Endothelial cell of umbilical vein (primary cell): ENCODE results near the gene ZBTB7C. TPM values are rescaled to one million over a fixed set of nuclear protein-coding genes. Genes with fewer than 3 reads are reported as not detected.

Experiments used
- BruUV-seq: library from RNA; stranded (reverse); fragments of 400-500 nt; replicated peaks from 2 replicates; lab custom pipeline; 2021; lab: Mats Ljungman, UMichigan
- CTCF ChIA-PET: fragments of 300-600, 350-600 bp; sonication (Branson Sonifier 250); formaldehyde crosslinking; loops from one replicate; lab custom pipeline; 2021; ENCODE audit warnings: antibody characterized with exemption, inconsistent platforms; lab: Charles Lee
- POLR2A ChIA-PET: fragments of 300-600, 350-600 bp; sonication (Branson Sonifier 250); formaldehyde crosslinking; loops from one replicate; lab custom pipeline; 2021; ENCODE audit warnings: antibody characterized with exemption, inconsistent platforms; lab: Charles Lee
- DNase-seq: peaks from one replicate; pipeline ENCODE4 v3.0.0-alpha.2; 2011; ENCODE audit warnings: low read depth, low spot score
- FAIRE-seq: peaks from 2 replicates; lab custom pipeline; 2011; peaks lifted over from hg19 to GRCh38; lab: Jason Lieb, UNC
- H2AFZ ChIP-seq: 2 replicates; pipeline ENCODE4 v1.6.0; 2012; ENCODE audit warnings: low read depth, low read length, control low read depth, inconsistent platforms
- H3K27ac ChIP-seq: 2 replicates; pipeline ENCODE4 v1.5.1; 2011; ENCODE audit warnings: low read depth, mild to moderate bottlenecking, control low read depth, low read length, moderate library complexity; ENCODE audit not compliant: insufficient read depth
- H3K27me3 ChIP-seq, 2 experiments: 2 replicates each; pipeline versions ENCODE4 v1.6.0 to v1.6.1; 2011; ENCODE audit warnings: low read length in 2 of 2, mixed read lengths in 1 of 2; ENCODE audit not compliant: control insufficient read depth in 2 of 2, insufficient read depth in 2 of 2
- H3K36me3 ChIP-seq, 2 experiments: 2 replicates in 1 of 2; 3 replicates in 1 of 2; pipeline ENCODE4 v1.5.1; 2011; ENCODE audit warnings: low read length in 2 of 2, mild to moderate bottlenecking in 1 of 2, moderate library complexity in 1 of 2; ENCODE audit not compliant: control insufficient read depth in 2 of 2, insufficient read depth in 2 of 2; ENCODE audit errors: extremely low read depth in 1 of 2
- H3K4me1 ChIP-seq: 3 replicates; pipeline ENCODE4 v1.5.1; 2011; ENCODE audit warnings: mild to moderate bottlenecking, low read length; ENCODE audit not compliant: control insufficient read depth, insufficient read depth; ENCODE audit errors: extremely low read depth
- H3K4me2 ChIP-seq: 2 replicates; pipeline ENCODE4 v1.6.1; 2011; ENCODE audit warnings: low read length, control low read depth, mixed read lengths; ENCODE audit not compliant: insufficient read depth
- H3K4me3 ChIP-seq, 3 experiments: fragments of 200-600 bp in 1 of 3; sonication (generic), shearing (Covaris generic) in 1 of 3; replicated peaks in 1 of 3; 2 replicates each; pipeline ENCODE4 v1.5.1; 2011 to 2016; ENCODE audit warnings: control low read depth in 3 of 3, low read length in 3 of 3, mild to moderate bottlenecking in 2 of 3, inconsistent platforms in 1 of 3, low read depth in 1 of 3, moderate library complexity in 1 of 3; ENCODE audit not compliant: insufficient read depth in 1 of 3
- H3K79me2 ChIP-seq: 2 replicates; pipeline ENCODE4 v1.6.0; 2012; ENCODE audit warnings: low read length, inconsistent platforms; ENCODE audit not compliant: control insufficient read depth, insufficient read depth
- H3K9ac ChIP-seq: replicated peaks from 2 replicates; pipeline ENCODE3; 2011; ENCODE audit warnings: low read length, control low read depth; ENCODE audit not compliant: insufficient read depth; ENCODE audit errors: extremely low read depth
- H3K9me1 ChIP-seq: replicated peaks from 3 replicates; pipeline ENCODE4 v1.6.0; 2011; ENCODE audit warnings: mild to moderate bottlenecking, low read length; ENCODE audit not compliant: control insufficient read depth, insufficient read depth; ENCODE audit errors: extremely low read depth
- H3K9me3 ChIP-seq: replicated peaks from 2 replicates; pipeline ENCODE4 v1.5.1; 2012; ENCODE audit warnings: low read length, inconsistent platforms; ENCODE audit not compliant: control insufficient read depth, insufficient read depth
- H4K20me1 ChIP-seq: replicated peaks from 2 replicates; pipeline ENCODE3; 2011; ENCODE audit warnings: mild to moderate bottlenecking, low read length; ENCODE audit not compliant: control insufficient read depth, insufficient read depth; ENCODE audit errors: extremely low read depth
- EZH2 ChIP-seq: IDR thresholded peaks from 2 replicates; pipeline ENCODE4 v1.6.1; 2012; ENCODE audit warnings: borderline replicate concordance, low read depth, mild to moderate bottlenecking, moderate library complexity, low read length, inconsistent platforms; ENCODE audit not compliant: severe bottlenecking
- FOS ChIP-seq: IDR thresholded peaks from 2 replicates; pipeline ENCODE4 v1.6.1; 2011; ENCODE audit warnings: mild to moderate bottlenecking, low read length, moderate library complexity, borderline replicate concordance; ENCODE audit not compliant: insufficient read depth
- GATA2 ChIP-seq: IDR thresholded peaks from 2 replicates; pipeline ENCODE4 v1.7.0; 2011; ENCODE audit warnings: low read depth, mild to moderate bottlenecking, moderate library complexity, mixed read lengths, low read length; ENCODE audit not compliant: insufficient read length, insufficient read depth
- JUN ChIP-seq: IDR thresholded peaks from 2 replicates; pipeline ENCODE4 v1.6.1; 2011; ENCODE audit warnings: borderline replicate concordance, low read depth; ENCODE audit not compliant: insufficient read length, insufficient read depth
- MYC ChIP-seq: IDR thresholded peaks from one replicate; pipeline ENCODE4 v1.6.1; 2011; ENCODE audit warnings: mild to moderate bottlenecking, low read depth, low read length
- POLR2A ChIP-seq: IDR thresholded peaks from 2 replicates; pipeline ENCODE4 v1.6.1; 2012; ENCODE audit warnings: low read depth, mild to moderate bottlenecking, control low read depth, low read length
- dilution Hi-C: fragments of 300-500 bp; cut with MboI; formaldehyde crosslinking; loops from one replicate; pipeline ENCODE4 v1.15.0; 2019; ENCODE audit warnings: low sequenced_read_pairs; ENCODE audit not compliant: extremely low pct_ligation_motif_present
- intact Hi-C: fragments of 100-400 bp; cut with micrococcal nuclease; formaldehyde crosslinking; loops from one replicate; pipeline ENCODE4 v1.10.0; 2022
- polyA plus RNA-seq, 4 experiments: library from polyadenylated mRNA; depleted of rRNA in 3 of 4; stranded (reverse) in 3 of 4; unstranded in 1 of 4; fragments of >200 nt; gene quantifications; 2 replicates each; pipeline versions ENCODE4 v1.2.1 to v1.2.3, GENCODE V29; 2011 to 2012; ENCODE audit warnings: missing spikeins in 1 of 4
- total RNA-seq: library from RNA; stranded (reverse); gene quantifications from 2 replicates; pipeline ENCODE4 v1.2.3, GENCODE V29; 2021
- TF ChIP-seq, protein P1 (sequence below): IDR thresholded peaks from 2 replicates; pipeline ENCODE4 v1.6.1; 2011; ENCODE audit not compliant: insufficient read depth, insufficient read length

Gene ZBTB7C
- total and polyA plus RNA-seq, 2 donors (not counting 3 experiments of a cell fraction or from before 2014, with no cell fraction given) = not detected

DNA sequence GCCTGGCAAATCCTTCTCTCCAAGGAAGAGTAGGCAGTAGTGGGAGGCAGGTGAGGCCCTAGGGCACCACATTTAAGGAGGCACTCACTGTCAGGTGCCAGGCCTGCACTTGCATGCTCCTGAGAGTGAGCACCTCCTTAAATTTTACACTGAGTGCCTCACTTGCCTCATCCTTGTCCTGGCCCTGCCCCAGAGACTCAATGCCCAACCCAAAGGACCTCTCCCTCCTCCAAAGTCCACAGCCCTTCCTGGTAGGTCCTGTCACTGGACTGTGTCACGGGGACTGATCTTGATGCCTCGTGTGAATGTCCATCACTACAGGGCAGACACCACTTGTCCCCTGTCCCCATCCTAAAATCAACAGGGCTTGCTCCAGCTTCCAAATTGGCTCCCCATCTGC lies 235.6 kb downstream of the ZBTB7C start:
- ChIA-PET POLR2A (no interaction called here), CTCF (no interaction called here)
- H3K9me3 ChIP-seq = no peaks in the 10 kb centered on the region
- BruUV-seq = no TSS peak
- no peak overlapping the region for H3K27ac ChIP-seq
- H3K27me3 ChIP-seq = peaks cover 2% of the 10 kb centered on the region in 2 experiments
- H3K9ac ChIP-seq = no peak overlapping the region
- H2AFZ ChIP-seq = no peak overlapping the region
- H4K20me1 ChIP-seq = no peaks in the 10 kb centered on the region
- no peak overlapping the region for H3K4me2 ChIP-seq
- DNase-seq = no peak
- H3K9me1 ChIP-seq = no peaks in the 10 kb centered on the region
- intact Hi-C loops (no loop called here), dilution Hi-C loops (no loop called here)
- no peak overlapping the region for H3K4me3 ChIP-seq
- H3K4me1 ChIP-seq = no peaks in the 10 kb centered on the region
- H3K79me2 ChIP-seq = no peaks in the 10 kb centered on the region
- TF ChIP-seq MYC (no peak), FOS (no peak), GATA2 (no peak), EZH2 (no peak), JUN (no peak)
- TF ChIP-seq, protein P1, sequence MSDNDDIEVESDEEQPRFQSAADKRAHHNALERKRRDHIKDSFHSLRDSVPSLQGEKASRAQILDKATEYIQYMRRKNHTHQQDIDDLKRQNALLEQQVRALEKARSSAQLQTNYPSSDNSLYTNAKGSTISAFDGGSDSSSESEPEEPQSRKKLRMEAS = no peak
- H3K36me3 ChIP-seq = no peaks in the 10 kb centered on the region
- no peak for FAIRE-seq

GRCh38 chr18:48172226-48173006 lies 236.8 kb downstream of the ZBTB7C start:
- Histone ChIP-seq H3K4me1 (no peaks in the 10 kb centered on the region), H3K27me3 (peaks cover 2 to 4% of the 10 kb centered on the region in 2 experiments), H3K9ac (no peak overlapping the region), H3K4me2 (no peak overlapping the region), H4K20me1 (no peaks in the 10 kb centered on the region), H3K4me3 (no peak overlapping the region), H3K9me1 (no peaks in the 10 kb centered on the region), H3K79me2 (no peaks in the 10 kb centered on the region), H3K36me3 (no peaks in the 10 kb centered on the region), H2AFZ (no peak overlapping the region), H3K9me3 (no peaks in the 10 kb centered on the region), H3K27ac (no peak overlapping the region)
- intact Hi-C loops (no loop called here), dilution Hi-C loops (no loop called here)
- FAIRE-seq (no peak), DNase-seq (no peak)
- POLR2A ChIA-PET = no interaction called here
- no TSS peak for BruUV-seq
- no peak for TF ChIP-seq GATA2
- TF ChIP-seq FOS = no peak
- no peak for TF ChIP-seq POLR2A
- no peak for TF ChIP-seq JUN
- CTCF ChIA-PET = no interaction called here
